Esophagus (tissue), 2 donors: Measurements from ENCODE around the gene YIPF5. TPM values are rescaled to one million over a fixed set of nuclear protein-coding genes. Genes with fewer than 3 reads are reported as not detected.

Source experiments
- H3K27ac ChIP-seq, 2 donors: one replicate each; pipeline ENCODE4 v1.5.1; 2013; ENCODE audit warnings: low read depth in 2 of 2, mild to moderate bottlenecking in 2 of 2, inconsistent platforms in 1 of 2, low read length in 1 of 2, moderate library complexity in 1 of 2
- H3K27me3 ChIP-seq, 2 donors: one replicate each; pipeline ENCODE4 v1.6.1; 2013; ENCODE audit warnings: low read length in 2 of 2, control low read depth in 1 of 2, mild to moderate bottlenecking in 1 of 2; ENCODE audit not compliant: insufficient read depth in 2 of 2, control insufficient read depth in 1 of 2
- H3K36me3 ChIP-seq, 2 donors: one replicate each; pipeline ENCODE4 v1.6.1; 2013; ENCODE audit warnings: low read length in 1 of 2; ENCODE audit not compliant: control insufficient read depth in 2 of 2, insufficient read depth in 2 of 2
- H3K4me1 ChIP-seq, 2 donors: one replicate each; pipeline ENCODE4 v1.6.1; 2013; ENCODE audit warnings: low read length in 1 of 2; ENCODE audit not compliant: control insufficient read depth in 2 of 2, insufficient read depth in 2 of 2
- H3K4me3 ChIP-seq, 2 donors: one replicate each; pipeline ENCODE4 v1.5.1; 2013; ENCODE audit warnings: low read length in 2 of 2, mild to moderate bottlenecking in 2 of 2, low read depth in 1 of 2, moderate library complexity in 1 of 2
- H3K9me3 ChIP-seq, 2 donors: one replicate each; pipeline ENCODE4 v1.6.1; 2013; ENCODE audit warnings: mild to moderate bottlenecking in 2 of 2, low read depth in 1 of 2, low read length in 1 of 2, moderate library complexity in 1 of 2; ENCODE audit not compliant: control insufficient read depth in 2 of 2, insufficient read depth in 1 of 2
- WGBS, 2 donors: extraction: QIAGEN DNeasy Blood & Tissue Kit; methylation state at CpG; one replicate each; pipeline ENCODE4 v1.1.7; 2013; 5-methylcytosine and 5-hydroxymethylcytosine counted together
- polyA plus RNA-seq, 2 donors: library from polyadenylated mRNA; stranded (reverse); fragments of 200-250 nt; gene quantifications; one replicate each; pipeline ENCODE4 v1.2.3, GENCODE V29; 2013
- donor health status: healthy with polysubstance abuse.
- donor health status: Bipolar disorder and iron deficiency.

The YIPF5 gene
- polyA plus RNA-seq, 2 donors, result 7.1 to 15.1 TPM

DNA sequence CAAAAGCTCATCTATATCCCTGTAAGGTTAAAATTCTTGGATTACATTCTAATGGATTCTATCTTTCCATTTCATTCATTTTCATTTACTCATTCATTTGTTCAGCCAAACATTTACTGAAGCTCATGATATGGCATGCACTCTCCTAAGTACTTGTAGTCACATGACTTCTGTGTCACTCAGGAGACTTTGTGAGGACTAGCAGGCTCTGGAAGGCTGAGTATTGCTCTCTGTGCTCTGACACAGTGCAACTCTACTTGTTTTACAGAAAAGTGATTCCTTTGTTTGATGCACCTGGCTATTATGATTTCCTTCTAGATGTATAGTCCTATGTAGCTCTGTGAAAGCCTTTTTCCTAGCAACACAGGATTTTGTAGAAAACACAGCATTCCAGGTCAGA is 53.0 kb downstream of the YIPF5 start:
- Histone ChIP-seq H3K27ac (no peak overlapping the region), H3K27me3 (no peaks in the 10 kb centered on the region), H3K36me3 (no peaks in the 10 kb centered on the region), H3K4me3 (no peak overlapping the region), H3K4me1 (no peaks in the 10 kb centered on the region), H3K9me3 (peaks cover 0 to 2% of the 10 kb centered on the region in 2 donors)

DNA sequence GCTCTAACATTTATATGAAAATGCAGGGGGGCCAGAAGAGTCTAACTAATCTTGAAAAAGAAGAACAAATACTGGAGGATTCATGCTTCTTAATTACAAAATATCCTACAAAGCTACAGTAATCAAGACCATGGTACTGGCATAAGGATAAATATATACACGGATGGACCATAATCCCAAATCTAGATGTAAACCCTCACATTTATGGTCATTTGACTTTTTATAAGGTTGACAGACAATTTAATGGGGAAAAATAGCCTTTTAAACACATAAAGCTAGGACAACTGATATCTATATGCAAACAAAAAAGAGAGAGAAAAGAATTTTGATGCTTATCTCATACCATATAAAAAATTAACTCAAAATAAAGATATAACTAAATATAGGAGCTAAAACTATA is 55.9 kb downstream of the YIPF5 start:
- WGBS, 2 donors, result 74 to 92% methylated on average over 1 of the region's 1 CpG
- Histone ChIP-seq H3K27me3 (no peaks in the 10 kb centered on the region), H3K27ac (no peak overlapping the region), H3K4me1 (no peaks in the 10 kb centered on the region), H3K9me3 (peaks cover 0 to 2% of the 10 kb centered on the region in 2 donors), H3K4me3 (no peak overlapping the region), H3K36me3 (no peaks in the 10 kb centered on the region)

Other genes starting within 250 kb of the YIPF5 start
- under 1 TPM; under 0.01 TPM for gene KCTD16, start 214 bp upstream of the YIPF5 start, polyA plus RNA-seq